ENCODE measurements around the gene HOXA9. TPM values are rescaled to one million over a fixed set of nuclear protein-coding genes. Genes with fewer than 3 reads are reported as not detected.
A peak's percentile ranks its signal among the peaks of the same experiment; 100 is the strongest.

HOXA9 gene
- total RNA-seq, 6 donors from 2014 or later: 0.30 to 6.1 (median 0.49) TPM; not detected in 1

- Histone ChIP-seq H3K36me3 (no peaks in the 10 kb centered on the region), H3K27ac (no peak overlapping the region), H3K9me3 (no peaks in the 10 kb centered on the region), H3K4me3 (peak overlapping the region in 1 of 4 donors; percentile 73), H3K27me3 (peaks cover 0 to 65% (median 30%) of the 10 kb centered on the region in 4 donors), H3K4me1 (peaks cover 28 to 59% (median 44%) of the 10 kb centered on the region in 4 donors)
- TF ChIP-seq CTCF (IDR thresholded peaks at IDR 0.05): no peak
- no peak for TF ChIP-seq EP300 (IDR thresholded peaks at IDR 0.05)
- TF ChIP-seq POLR2AphosphoS5 (IDR thresholded peaks at IDR 0.05): no peak
- no peak for TF ChIP-seq POLR2A (IDR thresholded peaks at IDR 0.05)
- 54 to 71% methylated on average over 22 to 27 of the region's 27 CpGs for WGBS, 2 donors
- DNase-seq (peak in 1 of 2 donors; percentile 11), ATAC-seq (ENCODE audit: low FRiP score in 2 of 2) (no peak)
Measured at GRCh38 chr7:27159266-27160144, 5.8 kb downstream of the HOXA9 start.

- no peak for ATAC-seq (ENCODE audit: low FRiP score in 2 of 2)
- Histone ChIP-seq H3K4me3 (no peak overlapping the region), H3K27ac (no peak overlapping the region), H3K9me3 (no peaks in the 10 kb centered on the region), H3K27me3 (peaks cover 0 to 66% (median 29%) of the 10 kb centered on the region in 4 donors), H3K4me1 (peaks cover 28 to 53% (median 41%) of the 10 kb centered on the region in 4 donors), H3K36me3 (no peaks in the 10 kb centered on the region)
- peak; percentile 15 to 58 for DNase-seq
- WGBS, 2 donors: 35 to 57% methylated on average over 28 to 35 of the region's 35 CpGs
- TF ChIP-seq EP300 (IDR thresholded peaks at IDR 0.05): no peak
- no peak for TF ChIP-seq POLR2A (IDR thresholded peaks at IDR 0.05)
- TF ChIP-seq CTCF (IDR thresholded peaks at IDR 0.05): no peak
- no peak for TF ChIP-seq POLR2AphosphoS5 (IDR thresholded peaks at IDR 0.05)
Measured at GRCh38 chr7:27158436-27159265, 6.7 kb downstream of the HOXA9 start.

GRCh38 chr7:27157702-27158431, 7.5 kb downstream of the HOXA9 start:
- Histone ChIP-seq H3K27me3 (peaks cover 0 to 67% (median 34%) of the 10 kb centered on the region in 4 donors), H3K9me3 (no peaks in the 10 kb centered on the region), H3K4me1 (peaks cover 28 to 53% (median 42%) of the 10 kb centered on the region in 4 donors), H3K36me3 (no peaks in the 10 kb centered on the region), H3K4me3 (no peak overlapping the region), H3K27ac (no peak overlapping the region)
- TF ChIP-seq EP300 (IDR thresholded peaks at IDR 0.05): no peak
- no peak for TF ChIP-seq POLR2A (IDR thresholded peaks at IDR 0.05)
- no peak for TF ChIP-seq CTCF (IDR thresholded peaks at IDR 0.05)
- no peak for TF ChIP-seq POLR2AphosphoS5 (IDR thresholded peaks at IDR 0.05)
- DNase-seq: peak in 1 of 2 donors; percentile 10
- no peak for ATAC-seq (ENCODE audit: low FRiP score in 2 of 2)
- whole genome bisulfite sequencing, 2 donors: 38 to 48% methylated on average over 30 of the region's 30 CpGs

GRCh38 chr7:27156916-27157701, 8.2 kb downstream of the HOXA9 start:
- peak in 1 of 2 donors; percentile 18 for DNase-seq

More at GRCh38 chr7:27156916-27157701, 8.2 kb downstream of the HOXA9 start:
- no peak for TF ChIP-seq POLR2A (IDR thresholded peaks at IDR 0.05)
- no peak for TF ChIP-seq CTCF (IDR thresholded peaks at IDR 0.05)
- TF ChIP-seq EP300 (IDR thresholded peaks at IDR 0.05): no peak
- no peak for TF ChIP-seq POLR2AphosphoS5 (IDR thresholded peaks at IDR 0.05)
- peak overlapping the region; percentile 44 to 59 (median 51) for H3K4me3 ChIP-seq
- H3K4me1 ChIP-seq: peaks cover 35 to 58% (median 46%) of the 10 kb centered on the region in 4 donors
- peaks cover 0 to 75% (median 39%) of the 10 kb centered on the region in 4 donors for H3K27me3 ChIP-seq
- H3K27ac ChIP-seq: peak overlapping the region in 2 of 4 donors; percentile 82
- no peaks in the 10 kb centered on the region for H3K9me3 ChIP-seq
- no peaks in the 10 kb centered on the region for H3K36me3 ChIP-seq
- no peak for ATAC-seq (ENCODE audit: low FRiP score in 2 of 2)
- WGBS, 2 donors: 15 to 19% methylated on average over 17 to 26 of the region's 30 CpGs
